ENCODE measurements around the gene SCGB1C2. TPM values are rescaled to one million over a fixed set of nuclear protein-coding genes. Genes with fewer than 3 reads are reported as not detected.
A peak's percentile ranks its signal among the peaks of the same experiment; 100 is the strongest.

SCGB1C2 gene
- total RNA-seq, 2 donors from 2014 or later: not detected

GRCh38 chr17:177155-177554 lies 39.8 kb downstream of the SCGB1C2 start:
- Histone ChIP-seq H3K9me3 (no peaks in the 10 kb centered on the region), H3K36me3 (no peaks in the 10 kb centered on the region), H3K4me1 (peaks cover 0 to 29% of the 10 kb centered on the region in 2 donors), H3K27ac (no peak overlapping the region), H3K27me3 (no peaks in the 10 kb centered on the region), H3K4me3 (no peak overlapping the region)
- no peak for DNase-seq (ENCODE audit: low spot score)
- no peak for TF ChIP-seq CTCF (IDR thresholded peaks at IDR 0.05)

- no peaks in the 10 kb centered on the region for H3K36me3 ChIP-seq
- H3K4me3 ChIP-seq: no peak overlapping the region
- DNase-seq (ENCODE audit: low spot score): no peak
- peaks cover 0 to 30% of the 10 kb centered on the region in 2 donors for H3K4me1 ChIP-seq
- H3K9me3 ChIP-seq: no peaks in the 10 kb centered on the region
- TF ChIP-seq CTCF (IDR thresholded peaks at IDR 0.05): no peak
- H3K27ac ChIP-seq: no peak overlapping the region
- no peaks in the 10 kb centered on the region for H3K27me3 ChIP-seq
These were observed 40.4 kb downstream of the SCGB1C2 start for GRCh38 chr17:177762-178161.

GRCh38 chr17:178292-179065 lies 41.1 kb downstream of the SCGB1C2 start:
- no peaks in the 10 kb centered on the region for H3K9me3 ChIP-seq
- no peak for TF ChIP-seq CTCF (IDR thresholded peaks at IDR 0.05)
- no peaks in the 10 kb centered on the region for H3K36me3 ChIP-seq
- peak overlapping the region in 1 of 2 donors; percentile 75 for H3K27ac ChIP-seq
- H3K4me1 ChIP-seq: peaks cover 0 to 35% of the 10 kb centered on the region in 2 donors
- H3K27me3 ChIP-seq: no peaks in the 10 kb centered on the region
- no peak for DNase-seq (ENCODE audit: low spot score)
- peak overlapping the region in 1 of 2 donors; percentile 58 for H3K4me3 ChIP-seq

- H3K4me3 ChIP-seq: peak overlapping the region in 1 of 2 donors; percentile 58
- H3K9me3 ChIP-seq: no peaks in the 10 kb centered on the region
- no peak for DNase-seq (ENCODE audit: low spot score)
- TF ChIP-seq CTCF (IDR thresholded peaks at IDR 0.05): no peak
- H3K36me3 ChIP-seq: no peaks in the 10 kb centered on the region
- peak overlapping the region; percentile 51 to 75 for H3K27ac ChIP-seq
- no peaks in the 10 kb centered on the region for H3K27me3 ChIP-seq
- H3K4me1 ChIP-seq: peaks cover 0 to 35% of the 10 kb centered on the region in 2 donors
These were observed 41.7 kb downstream of the SCGB1C2 start for GRCh38 chr17:179066-179432.

- no peak for TF ChIP-seq CTCF (IDR thresholded peaks at IDR 0.05)
- no peak for DNase-seq (ENCODE audit: low spot score)
- Histone ChIP-seq H3K27ac (peak overlapping the region; percentile 51 to 75), H3K36me3 (no peaks in the 10 kb centered on the region), H3K4me1 (peaks cover 0 to 35% of the 10 kb centered on the region in 2 donors), H3K27me3 (no peaks in the 10 kb centered on the region), H3K9me3 (no peaks in the 10 kb centered on the region), H3K4me3 (peak overlapping the region; percentile 37 to 58)
These were observed 42.5 kb downstream of the SCGB1C2 start for GRCh38 chr17:179781-180380.

Data from right atrium auricular region (tissue), 2 donors.